GM21423 (cell line): ENCODE measurements around the gene TXNRD1.
"Not testable (repeated sequence)": the region's sequence is repeated elsewhere in the genome, so short reads cannot be mapped to it uniquely, and the experiment has no call there.

Source experiments
- ATAC-seq: cut with Tn5 transposase; IDR thresholded peaks from one replicate; pipeline ENCODE4 v1.9.1; 2021; ENCODE audit warnings: mild to moderate bottlenecking, moderate library complexity; ENCODE audit not compliant: unreplicated experiment

TXNRD1 gene

GRCh38 chr12:104394086-104394485 is 178.5 kb downstream of the TXNRD1 start:
- ATAC-seq = not testable (repeated sequence)
